CD4-positive, alpha-beta T cell treated with Interleukin-1 beta for 1 hour (primary cell): ENCODE data around the gene UVRAG.
A peak's percentile ranks its signal among the peaks of the same experiment; 100 is the strongest.

ENCODE experiments used
- DNase-seq, 2 donors: peaks; one replicate each; pipeline ENCODE4 v3.0.0-alpha.2; 2020 to 2022

Gene UVRAG

DNA sequence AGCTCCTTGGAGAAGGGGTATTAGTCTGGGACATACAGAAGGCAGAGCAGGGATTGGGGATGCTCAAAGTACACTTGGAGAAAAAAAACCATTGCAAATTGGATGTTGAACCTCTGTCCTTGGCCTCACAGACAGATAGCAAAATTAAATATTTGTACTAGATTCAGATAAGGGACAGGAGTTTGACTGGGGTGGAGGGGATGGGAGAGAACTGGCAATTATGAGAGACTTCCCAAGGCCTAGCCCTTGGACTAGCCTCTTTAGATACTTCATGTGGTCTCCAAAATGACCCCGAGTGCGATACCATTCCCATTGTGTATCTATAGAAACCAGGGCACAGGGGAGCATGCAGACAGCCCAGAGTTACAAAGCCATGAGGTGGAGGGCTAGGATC, 30.9 kb upstream of the UVRAG start:
- no peak for DNase-seq

GRCh38 chr11:75784506-75784905, 30.5 kb upstream of the UVRAG start:
- DNase-seq = no peak

GRCh38 chr11:75785187-75785586, 29.8 kb upstream of the UVRAG start:
- no peak for DNase-seq

- DNase-seq = no peak
Measured at GRCh38 chr11:75786101-75786736, 28.8 kb upstream of the UVRAG start.

DNA sequence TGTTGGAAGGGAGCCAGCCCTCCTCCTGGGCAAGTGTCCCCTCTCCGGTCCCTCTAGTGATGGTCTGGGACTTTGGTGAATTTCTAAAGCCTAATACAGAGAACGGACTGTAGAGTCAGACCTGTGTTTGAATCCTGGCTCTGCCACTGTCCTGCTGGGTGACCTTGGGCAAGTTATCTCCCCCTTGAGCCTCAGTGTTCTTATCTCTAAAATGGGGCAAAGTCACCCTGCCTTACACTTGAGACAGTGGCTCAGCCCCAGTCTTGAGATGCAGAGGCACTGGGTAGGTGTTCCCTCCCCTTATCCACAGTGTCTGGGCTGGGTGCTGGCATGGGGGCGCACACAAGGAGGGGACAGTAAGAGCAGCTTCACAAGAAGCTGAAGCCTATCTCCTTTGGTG, 25.5 kb upstream of the UVRAG start:
- no peak for DNase-seq

DNA sequence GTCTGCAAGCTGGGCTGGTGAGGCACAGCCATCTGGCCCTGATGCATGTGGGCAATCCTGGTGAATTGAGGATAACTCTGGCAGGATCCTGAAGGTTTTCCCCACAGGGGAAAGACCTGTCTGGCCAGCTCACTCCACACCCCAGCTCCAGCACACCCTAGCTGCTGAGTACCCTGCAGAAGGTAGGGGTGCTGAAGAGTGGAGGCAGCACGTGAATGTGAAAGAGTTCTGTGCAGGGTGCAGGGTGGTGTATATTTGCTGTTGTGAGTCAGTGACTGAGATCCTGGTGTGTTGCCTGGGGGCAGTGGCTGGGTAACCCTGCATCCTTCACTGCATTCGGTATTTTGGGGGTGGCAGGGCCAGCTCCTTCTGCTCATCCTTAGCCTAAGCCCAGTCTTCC, 24.0 kb upstream of the UVRAG start:
- no peak for DNase-seq

DNA sequence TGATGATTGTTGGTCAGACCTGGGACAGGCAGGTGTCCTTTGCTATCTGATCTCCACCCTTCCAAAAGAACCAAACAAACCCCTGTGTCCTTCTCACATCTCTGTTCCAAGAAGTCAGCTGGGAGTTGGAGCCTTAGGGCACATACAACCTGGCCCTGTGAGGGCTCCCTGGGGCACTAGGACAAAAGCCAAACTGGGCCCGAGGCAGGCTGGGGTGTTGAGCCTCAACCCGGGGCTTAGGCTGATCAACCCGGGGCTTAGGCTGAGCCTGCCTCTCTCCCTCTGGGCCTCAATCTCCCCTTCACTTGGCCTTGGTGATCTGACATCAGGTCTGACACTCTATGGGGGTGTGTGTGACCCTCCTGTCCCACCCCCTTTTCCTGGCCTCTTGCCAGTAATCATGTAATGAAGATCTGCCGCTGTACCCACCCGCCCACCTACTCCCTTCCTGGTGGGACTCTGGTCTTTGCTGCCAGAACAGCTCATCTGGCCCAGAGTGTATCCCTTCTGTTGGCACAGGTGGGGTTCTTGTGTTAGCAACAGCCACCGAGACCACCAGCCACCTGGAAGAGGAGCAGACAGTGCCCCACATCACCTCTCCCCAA, 22.8 kb upstream of the UVRAG start:
- no peak for DNase-seq

DNA sequence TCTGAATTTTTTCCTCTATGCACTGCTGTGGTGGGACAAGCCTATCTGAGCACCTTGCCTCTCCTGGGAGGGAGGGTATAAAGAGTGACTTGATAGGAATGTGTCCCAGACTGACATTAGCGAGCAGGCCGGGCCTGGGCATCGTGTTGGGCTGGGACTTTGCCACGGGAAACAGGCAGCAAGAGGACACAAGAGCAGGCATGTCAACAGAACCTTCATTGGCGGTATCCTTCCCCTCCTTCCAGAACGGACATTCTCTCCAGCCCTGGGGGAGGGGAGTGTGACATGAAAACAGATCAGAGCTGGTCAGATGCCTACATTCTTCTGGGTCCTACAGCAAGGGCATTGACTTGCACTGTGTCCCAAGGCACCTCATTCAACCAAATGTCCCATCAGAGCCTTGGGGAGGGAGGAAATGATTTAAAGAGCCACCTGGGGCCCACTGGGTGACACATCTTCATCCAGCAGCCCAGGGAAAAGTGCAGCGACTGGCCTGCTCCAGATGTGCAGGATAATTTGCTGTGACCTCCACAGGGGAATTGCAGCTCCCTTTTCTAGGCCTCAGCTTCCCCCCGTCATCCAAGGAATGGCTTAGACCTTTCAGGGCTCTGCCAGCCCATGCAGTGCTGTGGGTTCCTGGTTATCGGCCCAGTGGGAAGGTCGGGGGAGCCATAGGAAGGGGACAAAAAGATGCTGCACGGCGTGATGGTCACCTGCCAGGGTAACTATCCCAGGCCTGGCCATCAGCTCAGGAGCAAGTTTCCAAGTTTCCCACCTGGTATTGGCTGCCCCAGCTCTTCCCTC, 21.8 kb upstream of the UVRAG start:
- DNase-seq = no peak

GRCh38 chr11:75793966-75794365, 21.0 kb upstream of the UVRAG start:
- DNase-seq = no peak

DNA sequence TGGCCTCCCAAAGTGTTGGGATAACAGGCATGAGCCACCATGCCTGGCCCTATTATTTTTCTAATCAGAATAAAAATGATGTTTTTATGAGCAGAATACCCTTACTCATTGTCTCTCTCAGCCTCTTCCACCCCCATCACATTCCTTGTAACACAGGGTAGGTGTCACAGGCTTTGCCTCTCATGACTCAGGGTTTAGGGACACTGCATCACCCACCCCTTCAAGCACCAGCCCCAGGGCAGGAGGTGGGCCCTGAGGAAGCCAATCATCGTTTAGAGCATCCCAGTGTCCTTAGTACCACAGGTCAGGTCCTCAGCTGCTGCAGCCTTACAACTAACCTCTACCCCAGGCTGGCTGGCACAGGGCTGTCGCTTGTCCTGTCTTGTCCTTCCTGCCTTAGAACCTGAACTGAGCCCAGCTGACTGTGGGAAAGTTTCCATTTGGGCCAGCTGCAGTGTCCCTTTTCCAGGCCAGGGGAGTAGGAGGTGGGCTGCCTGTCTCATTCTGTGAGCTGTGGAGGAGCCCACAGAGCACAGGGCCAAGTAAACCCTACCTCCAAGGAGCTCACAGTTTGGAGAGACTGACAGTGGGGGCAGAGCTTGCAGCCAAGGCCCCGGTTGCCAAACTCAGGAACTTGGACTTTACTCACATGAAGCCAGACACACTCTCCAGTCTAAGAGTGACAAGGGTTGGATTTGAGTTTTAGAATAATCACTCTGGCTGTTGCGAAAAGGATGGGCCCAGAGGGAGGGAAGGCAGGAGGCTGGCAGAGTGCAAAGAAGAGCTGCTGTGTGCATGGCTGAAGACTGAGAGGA, 19.5 kb upstream of the UVRAG start:
- no peak for DNase-seq

DNA sequence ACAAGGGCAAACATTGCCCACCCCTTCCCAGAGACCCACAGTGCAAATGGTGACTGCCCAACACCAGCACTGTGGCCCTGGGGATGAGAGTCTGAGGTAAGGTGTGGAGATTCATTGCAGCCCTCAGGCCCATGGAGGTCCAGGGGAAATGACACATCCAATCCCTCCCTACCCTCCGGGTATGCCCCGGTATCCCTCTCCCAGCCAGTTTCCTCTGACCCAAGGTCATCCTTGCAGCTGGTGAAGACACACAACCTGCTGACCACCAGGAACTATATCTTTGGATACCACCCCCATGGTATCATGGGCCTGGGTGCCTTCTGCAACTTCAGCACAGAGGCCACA, 18.9 kb upstream of the UVRAG start:
- DNase-seq = no peak

DNA sequence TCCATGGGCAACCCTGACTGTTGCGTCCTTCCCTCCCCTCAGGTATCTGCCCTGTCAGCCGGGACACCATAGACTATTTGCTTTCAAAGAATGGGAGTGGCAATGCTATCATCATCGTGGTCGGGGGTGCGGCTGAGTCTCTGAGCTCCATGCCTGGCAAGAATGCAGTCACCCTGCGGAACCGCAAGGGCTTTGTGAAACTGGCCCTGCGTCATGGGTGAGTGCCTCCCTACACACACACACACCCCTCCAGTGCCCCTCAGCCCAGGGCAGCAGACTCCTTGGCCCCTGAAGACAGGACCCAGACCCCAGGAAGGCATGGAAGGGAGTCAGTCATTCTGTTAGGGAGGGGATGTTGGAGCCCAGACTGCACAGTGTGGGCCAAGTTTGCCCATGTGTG, 17.9 kb upstream of the UVRAG start:
- no peak for DNase-seq

DNA sequence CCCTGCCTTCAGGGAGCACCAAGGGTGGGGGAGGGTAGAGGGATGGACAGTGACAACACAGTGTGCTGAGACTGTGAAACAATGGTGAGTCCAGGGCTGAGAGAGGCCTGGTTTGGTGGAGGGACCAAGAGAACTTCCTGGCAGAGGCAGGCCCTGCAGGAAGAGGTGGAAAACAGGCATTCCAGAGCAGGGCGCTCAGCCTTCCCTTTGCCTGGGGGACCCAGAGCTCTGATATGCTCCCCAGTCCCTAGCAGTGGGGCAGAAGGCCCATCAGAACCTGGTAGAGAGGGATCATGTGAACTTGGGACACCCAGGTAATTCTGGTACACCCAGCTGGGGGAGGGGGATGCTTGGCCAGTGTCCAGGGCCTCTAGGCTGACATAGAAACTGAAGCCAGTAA, 17.2 kb upstream of the UVRAG start:
- DNase-seq = no peak

GRCh38 chr11:75800136-75800675, 14.8 kb upstream of the UVRAG start:
- no peak for DNase-seq

GRCh38 chr11:75800728-75801361, 14.2 kb upstream of the UVRAG start:
- no peak for DNase-seq

- peak in 1 of 2 donors; percentile 28 for DNase-seq
Measured at GRCh38 chr11:75801362-75802020, 13.5 kb upstream of the UVRAG start.

GRCh38 chr11:75802021-75802912, 12.7 kb upstream of the UVRAG start:
- no peak for DNase-seq

DNA sequence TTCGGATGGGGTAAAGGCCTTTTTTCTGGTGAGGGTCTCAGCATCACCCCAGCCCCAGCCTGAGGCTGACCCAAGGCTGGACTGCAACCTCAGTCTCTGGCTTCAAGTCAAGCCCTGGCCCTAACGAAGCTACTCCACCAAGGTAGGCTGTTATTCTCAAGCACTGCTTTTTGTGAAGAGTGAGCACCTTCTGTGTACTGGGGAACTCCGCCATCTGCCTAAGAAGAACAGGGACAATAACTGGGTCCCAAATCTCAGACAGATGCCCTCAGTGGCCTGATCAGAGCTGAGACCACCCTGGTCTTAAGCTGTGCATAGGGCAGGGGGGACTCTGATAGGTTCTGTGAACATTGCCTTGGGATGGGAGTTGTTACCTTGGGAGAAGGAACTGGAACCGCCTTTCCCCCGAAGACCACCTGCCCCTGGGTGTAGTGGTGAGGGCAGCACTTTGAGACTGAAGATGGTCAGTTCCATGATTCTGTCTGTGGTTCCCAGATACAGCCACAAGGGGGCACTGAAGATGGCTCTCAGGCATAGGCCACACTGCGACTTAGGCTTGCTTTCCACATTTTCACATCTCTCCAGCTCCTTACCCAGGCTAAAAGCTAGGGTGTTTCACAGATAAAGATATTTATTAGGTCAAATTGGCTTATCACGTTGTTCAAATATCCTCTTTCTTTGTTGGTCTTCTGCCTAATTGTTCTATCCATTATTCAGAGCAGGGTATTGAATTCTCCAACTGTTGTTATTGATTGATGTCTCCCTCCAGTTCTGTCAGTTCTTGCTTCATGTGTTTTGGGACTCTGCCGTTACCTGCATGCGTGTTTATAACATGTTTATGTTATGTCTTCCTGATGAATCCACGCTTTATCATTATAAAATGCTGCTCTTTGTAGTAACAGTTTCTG, 11.8 kb upstream of the UVRAG start:
- DNase-seq = peak; percentile 65 to 74

- no peak for DNase-seq
Measured at GRCh38 chr11:75809111-75809510, 5.9 kb upstream of the UVRAG start.

DNA sequence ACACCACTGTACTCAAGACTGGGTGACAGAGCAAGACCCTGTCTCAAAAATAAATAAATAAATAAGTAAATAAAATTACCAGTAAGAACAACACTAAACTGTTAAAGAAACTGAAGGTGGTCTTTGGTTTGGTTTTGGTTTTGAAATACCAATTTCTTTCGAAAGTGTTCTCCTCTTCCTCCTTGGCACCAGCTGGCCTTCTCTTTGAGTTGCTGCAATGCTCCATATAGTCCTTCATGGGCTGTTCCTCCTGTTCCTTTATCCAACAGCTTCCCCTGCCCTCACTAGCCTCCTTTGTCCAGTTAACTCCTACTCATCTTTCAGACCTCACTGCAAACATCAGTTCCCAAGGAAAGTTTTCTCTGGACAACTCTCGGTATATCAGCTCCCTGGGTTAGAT, 5.0 kb upstream of the UVRAG start:
- no peak for DNase-seq
